Dermis microvascular lymphatic vessel endothelial cell (primary cell): ENCODE results near the gene PANK3. TPM values are rescaled to one million over a fixed set of nuclear protein-coding genes. Genes with fewer than 3 reads are reported as not detected.
"Not testable (repeated sequence)": the region's sequence is repeated elsewhere in the genome, so short reads cannot be mapped to it uniquely, and the experiment has no call there.

ENCODE experiments used
- DNase-seq, 2 donors: peaks; one replicate each; pipeline versions ENCODE4 v3.0.0 to v3.0.0-alpha.2; 2010; ENCODE audit warnings: low read depth in 2 of 2
- total RNA-seq: library from RNA; depleted of rRNA; stranded (reverse); fragments of >200 nt; gene quantifications from 2 replicates; pipeline ENCODE4 v1.2.1, GENCODE V29; 2014

The PANK3 gene
- 43.1 and 49.6 TPM in 2 replicates for total RNA-seq

GRCh38 chr5:168578538-168579487 is at the start of gene PANK3:
PANK3 (minus strand) TSS chr5:168579368; CDS start chr5:168579283, 85 bp downstream.
- peak; percentile 32 to 71 for DNase-seq

GRCh38 chr5:168624850-168625364 is 45.7 kb upstream of the PANK3 start:
- DNase-seq, result no peak

DNA sequence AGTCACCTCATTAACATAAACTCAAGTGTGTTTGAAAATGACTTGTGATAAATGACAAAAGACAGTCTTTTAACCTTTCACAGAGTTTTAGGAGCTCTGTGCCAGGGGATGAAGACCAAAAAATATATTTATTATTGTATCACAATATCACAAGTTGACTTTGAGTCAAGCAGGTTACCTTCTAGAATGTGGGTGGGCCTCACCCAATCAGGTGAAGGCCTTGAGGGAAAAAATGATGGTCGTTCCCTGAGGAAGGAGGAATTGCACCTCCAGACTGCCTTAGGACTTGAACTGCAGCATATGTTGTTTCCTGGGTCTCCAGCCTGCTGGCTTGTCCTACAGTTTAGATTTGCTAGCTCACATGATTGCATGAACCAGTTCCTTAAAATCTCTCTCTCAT is 41.6 kb upstream of the PANK3 start:
- no peak for DNase-seq

GRCh38 chr5:168614661-168615060 is 35.5 kb upstream of the PANK3 start:
- DNase-seq, result no peak

GRCh38 chr5:168613996-168614395 is 34.8 kb upstream of the PANK3 start:
- no peak for DNase-seq

- no peak for DNase-seq
Observed at GRCh38 chr5:168613396-168613795, 34.2 kb upstream of the PANK3 start.

GRCh38 chr5:168612996-168613395 is 33.8 kb upstream of the PANK3 start:
- no peak for DNase-seq

DNA sequence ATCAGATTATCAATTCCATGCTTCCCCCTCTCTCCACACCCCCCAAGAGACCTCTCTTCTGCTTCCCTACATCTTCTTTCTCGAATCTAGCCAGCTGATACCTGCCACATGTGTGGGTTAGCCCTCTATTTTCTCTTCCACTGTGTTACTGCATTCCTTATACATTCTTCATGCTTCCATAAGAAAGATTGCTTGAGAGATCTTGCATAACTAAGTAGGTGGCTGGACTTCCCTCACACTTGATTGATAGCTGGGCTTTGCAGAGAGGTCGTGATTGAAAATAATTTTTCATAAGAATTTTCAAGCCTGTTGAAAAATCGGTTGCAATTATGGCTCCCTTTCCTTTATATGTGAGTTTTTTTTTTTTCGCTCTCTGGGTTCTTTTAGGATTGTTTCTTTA is 33.0 kb upstream of the PANK3 start:
- DNase-seq, result no peak

- no peak for DNase-seq
Observed at GRCh38 chr5:168611165-168611564, 32.0 kb upstream of the PANK3 start.

GRCh38 chr5:168609806-168610482 is 30.8 kb upstream of the PANK3 start:
- DNase-seq, result no peak

GRCh38 chr5:168608821-168609220 is 29.7 kb upstream of the PANK3 start:
- DNase-seq, result no peak

DNA sequence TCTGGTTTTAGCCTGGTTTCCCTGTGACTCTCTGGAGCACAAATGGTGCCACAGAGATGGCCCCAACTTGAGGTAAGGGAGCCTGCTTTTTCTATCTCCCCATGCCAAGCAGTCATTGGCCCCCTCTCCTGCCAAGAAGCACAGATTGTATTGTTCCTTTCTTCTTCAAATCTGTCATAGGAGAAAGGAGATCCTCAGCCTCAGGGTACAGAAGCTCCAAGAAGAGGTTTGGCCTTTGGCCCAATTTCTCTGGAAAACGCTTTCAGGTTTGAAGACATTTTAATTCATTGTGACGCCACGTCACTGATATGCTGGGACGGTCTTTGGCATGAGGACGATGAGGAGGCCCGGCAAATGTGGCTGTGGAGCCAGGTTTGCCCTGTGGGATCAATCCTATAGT is 29.2 kb upstream of the PANK3 start:
- DNase-seq, result no peak

DNA sequence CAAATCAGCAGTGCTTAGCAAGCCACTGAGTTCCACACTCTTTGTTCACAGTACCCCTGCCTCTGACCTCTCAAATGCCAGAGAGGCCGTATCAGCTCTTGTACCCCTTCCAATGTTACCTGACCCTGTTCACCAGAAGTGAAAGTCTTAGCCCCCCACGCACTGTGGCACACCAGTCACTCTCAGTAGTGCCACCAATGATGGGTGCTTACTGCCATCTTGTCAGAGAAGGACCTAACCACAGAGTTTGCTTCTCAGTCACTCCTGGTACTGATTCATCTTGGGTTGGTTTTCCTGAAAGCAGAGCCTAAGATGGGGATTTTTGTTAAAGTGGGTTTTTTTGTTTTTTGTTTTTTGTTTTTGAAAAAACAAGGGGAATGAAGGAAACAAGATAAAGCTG is 28.8 kb upstream of the PANK3 start:
- DNase-seq, result no peak

DNA sequence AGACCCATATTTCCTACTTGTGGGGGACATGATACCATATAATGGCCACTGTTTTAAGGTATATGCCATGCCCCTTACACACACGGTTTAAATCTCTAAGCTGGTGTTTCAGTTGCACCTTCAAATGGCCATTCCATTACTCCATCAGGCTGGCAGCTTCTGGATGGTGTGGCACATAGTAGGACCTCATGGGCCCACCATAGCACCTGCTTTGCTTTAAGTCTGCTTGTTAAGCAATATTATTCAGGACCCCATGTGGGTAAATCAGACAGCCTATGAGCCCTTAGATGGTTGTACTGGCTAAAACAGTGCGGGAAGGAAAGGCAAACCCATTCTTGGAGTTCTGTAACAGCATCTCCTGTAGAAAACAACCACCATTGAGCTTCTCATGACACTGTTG is 27.4 kb upstream of the PANK3 start:
- DNase-seq, result no peak

DNA sequence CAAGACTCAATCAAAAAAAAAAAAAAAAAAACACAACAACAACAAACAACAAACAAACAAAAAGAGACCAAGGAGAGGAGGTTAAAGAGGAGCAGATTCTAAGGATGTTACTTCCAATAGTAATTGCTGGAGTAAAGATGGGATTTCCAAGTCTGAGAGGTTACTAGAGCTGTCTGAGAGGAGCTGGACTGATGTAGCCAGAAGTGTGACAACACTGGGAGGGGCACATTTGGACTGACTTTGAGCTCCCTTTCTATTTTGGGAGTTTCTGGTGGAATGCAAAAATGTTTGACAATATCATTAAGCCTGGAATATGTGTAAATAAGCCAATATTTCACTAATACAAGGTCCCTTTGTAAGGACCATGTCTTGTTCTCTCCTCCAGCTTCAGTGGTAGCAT is 25.3 kb upstream of the PANK3 start:
- no peak for DNase-seq

- no peak for DNase-seq
Observed at GRCh38 chr5:168603746-168604145, 24.6 kb upstream of the PANK3 start.

DNA sequence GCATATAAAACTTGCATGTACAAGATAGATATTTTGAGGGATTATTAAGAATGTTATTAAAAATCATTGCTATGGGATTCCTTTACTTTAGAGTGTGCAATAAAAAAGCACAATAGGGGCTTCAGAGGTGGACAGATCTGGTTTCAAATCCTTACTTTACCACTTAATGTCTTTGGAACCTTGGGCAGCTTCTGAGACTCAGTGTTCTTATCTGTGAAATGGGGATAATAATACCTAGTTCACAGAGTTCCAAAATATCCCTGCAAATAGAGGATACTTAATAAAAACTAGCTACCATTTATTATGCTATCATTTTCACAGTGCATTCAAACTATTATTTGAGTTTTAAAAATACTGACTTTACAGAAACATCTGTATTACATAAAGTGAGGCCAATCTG is 23.3 kb upstream of the PANK3 start:
- no peak for DNase-seq

GRCh38 chr5:168601972-168602371 is 22.8 kb upstream of the PANK3 start:
- no peak for DNase-seq

DNA sequence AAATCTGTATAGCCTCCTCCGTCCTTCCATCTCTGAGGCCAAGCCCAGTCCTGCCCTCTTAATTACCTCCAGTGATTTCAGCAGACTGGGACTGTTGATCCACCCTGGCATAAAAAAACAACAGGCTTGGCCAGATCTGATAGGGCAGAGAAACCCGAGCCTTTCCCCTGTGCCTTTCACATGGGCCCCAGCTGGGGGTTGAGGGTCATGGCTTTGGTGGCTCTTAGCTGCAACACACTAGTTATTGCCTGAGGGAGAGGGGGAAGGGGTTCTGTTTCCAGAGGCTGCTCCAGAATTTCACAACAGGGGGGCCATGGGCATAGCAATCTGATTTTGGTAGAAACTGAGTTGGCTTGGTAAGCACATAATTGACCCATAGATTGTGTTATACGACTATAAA is 21.2 kb upstream of the PANK3 start:
- no peak for DNase-seq

GRCh38 chr5:168599826-168600225 is 20.7 kb upstream of the PANK3 start:
- no peak for DNase-seq

- no peak for DNase-seq
Observed at GRCh38 chr5:168598639-168599038, 19.5 kb upstream of the PANK3 start.

- DNase-seq, result no peak
Observed at GRCh38 chr5:168596927-168597326, 17.8 kb upstream of the PANK3 start.

DNA sequence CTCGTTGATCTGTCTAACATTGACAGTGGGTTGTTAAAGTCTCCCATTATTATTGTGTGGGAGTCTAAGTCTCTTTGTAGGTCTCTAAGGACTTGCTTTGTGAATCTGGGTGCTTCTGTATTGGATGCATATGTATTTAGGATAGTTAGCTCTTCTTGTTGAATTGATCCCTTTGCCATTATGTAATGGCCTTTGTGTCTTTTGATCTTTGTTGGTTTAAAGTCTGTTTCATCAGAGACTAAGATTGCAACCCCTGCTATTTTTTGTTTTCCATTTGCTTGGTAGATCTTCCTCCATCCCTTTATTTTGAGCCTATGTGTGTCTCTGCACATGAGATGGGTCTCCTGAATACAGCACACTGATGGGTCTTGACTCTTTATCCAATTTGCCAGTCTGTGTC is 17.0 kb upstream of the PANK3 start:
- DNase-seq, result not testable (repeated sequence)
